Activated CD8-positive, alpha-beta memory T cell treated with anti-CD3 and anti-CD28 coated beads for 36 hours (primary cell): ENCODE measurements around the gene ZNF846. TPM values are rescaled to one million over a fixed set of nuclear protein-coding genes. Genes with fewer than 3 reads are reported as not detected.
"Not testable (repeated sequence)": the region's sequence is repeated elsewhere in the genome, so short reads cannot be mapped to it uniquely, and the experiment has no call there.

Experiments
- CTCF ChIA-PET: fragments of 350-600 bp; sonication (Branson Sonifier 250); formaldehyde crosslinking; loops from one replicate; lab custom pipeline; 2021; ENCODE audit warnings: antibody characterized with exemption; lab: Charles Lee
- POLR2A ChIA-PET: fragments of 350-600 bp; sonication (Branson Sonifier 250); formaldehyde crosslinking; loops from one replicate; lab custom pipeline; 2021; ENCODE audit warnings: antibody characterized with exemption; lab: Charles Lee
- total RNA-seq, 2 experiments: library from RNA; stranded (reverse); gene quantifications; one replicate each; pipeline ENCODE4 v1.2.3, GENCODE V29; 2021

Gene ZNF846
- total RNA-seq, 2 experiments from 2014 or later, result 4.0 to 4.7 TPM

DNA sequence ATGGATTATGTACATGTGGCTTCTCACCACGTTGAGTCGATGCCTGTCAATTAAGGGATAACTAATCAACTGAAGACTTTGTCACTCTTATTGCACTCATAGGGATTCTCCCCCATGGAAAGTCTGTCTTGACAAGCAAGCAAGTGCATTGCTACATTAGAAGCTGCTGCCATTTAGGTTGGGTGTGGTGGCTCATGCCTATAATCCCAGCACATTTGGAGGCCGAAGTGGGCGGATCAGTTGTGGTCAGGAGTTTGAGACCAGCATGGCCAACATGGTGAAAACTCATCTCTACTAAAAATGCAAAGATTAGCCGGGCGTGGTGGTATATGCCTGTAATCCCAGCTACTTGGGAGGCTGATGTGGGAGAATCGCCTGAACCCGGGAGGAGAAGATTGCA lies 18.3 kb upstream of the ZNF846 start:
- CTCF ChIA-PET, result no interaction called here

DNA sequence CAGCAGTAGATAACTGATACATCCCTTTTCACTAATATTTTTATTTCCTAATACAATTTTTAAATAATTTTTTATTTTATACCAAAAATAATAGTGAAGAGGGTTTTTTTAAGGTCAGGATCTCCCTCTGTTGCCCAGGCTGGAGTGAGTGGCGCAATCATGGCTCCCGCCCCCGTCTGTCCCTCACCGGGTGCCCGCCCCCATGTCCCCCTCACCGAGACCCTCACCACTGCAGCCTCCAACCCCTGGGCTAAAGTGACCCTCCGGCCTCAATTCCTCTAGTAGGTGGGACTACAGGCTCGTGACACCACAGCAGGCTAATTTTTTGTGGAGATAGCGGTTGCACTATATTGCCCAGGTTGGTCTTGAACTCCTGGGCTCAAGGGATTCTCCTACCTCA lies 17.8 kb upstream of the ZNF846 start:
- ChIA-PET POLR2A (no interaction called here), CTCF (no interaction called here)

More for the DNA sequence above, 18.3 kb upstream of the ZNF846 start:
- POLR2A ChIA-PET, result no interaction called here

DNA sequence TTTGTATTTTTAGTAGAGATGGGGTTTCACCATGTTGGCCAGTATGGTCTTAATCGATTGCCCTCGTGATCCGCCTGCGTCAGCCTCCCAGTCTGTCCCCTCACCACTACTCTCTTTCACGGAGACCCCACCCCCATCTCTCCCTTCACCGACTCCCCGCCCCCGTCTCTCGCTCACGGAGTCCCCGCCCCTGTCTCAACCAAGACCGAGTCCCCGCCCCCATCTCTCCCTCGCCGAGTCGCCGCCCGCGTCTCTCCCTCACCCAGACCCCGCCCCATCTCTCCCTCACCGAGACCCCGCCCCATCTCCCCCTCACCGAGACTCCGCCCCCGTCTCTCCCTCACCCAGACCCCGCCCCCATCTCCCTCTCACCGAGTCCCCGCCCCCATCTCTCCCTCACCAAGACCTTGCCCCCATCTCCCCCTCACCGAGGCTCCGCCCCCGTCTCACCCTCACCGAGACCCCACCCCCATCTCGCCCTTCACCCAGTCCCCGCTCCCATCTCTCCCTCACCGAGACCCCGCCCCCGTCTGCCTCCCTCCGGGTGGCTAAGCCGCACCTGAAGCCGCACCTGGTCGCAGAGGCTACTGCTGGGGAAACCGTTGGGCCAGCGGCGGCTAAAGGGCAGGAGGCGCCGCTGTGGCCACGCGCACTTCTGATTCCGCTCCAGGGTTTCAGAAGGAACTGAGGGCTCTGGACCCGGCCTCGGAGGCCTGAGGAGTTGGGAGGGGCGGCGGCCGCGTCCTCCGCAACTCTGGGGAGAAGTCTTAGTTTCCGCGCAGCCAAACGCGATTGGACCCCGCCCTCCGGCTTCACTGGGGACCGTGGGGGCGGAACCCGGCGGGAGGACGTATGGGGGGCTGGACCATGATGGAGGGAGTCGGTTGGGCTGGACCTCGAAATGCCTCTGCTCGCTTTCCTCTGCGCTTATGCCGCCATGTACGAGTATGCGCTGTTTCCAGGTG lies 17.1 kb upstream of the ZNF846 start:
- ChIA-PET POLR2A (interaction anchor here (1.0 kb wide), 1 partner anchor 17 kb away, joined by 4 read pairs; the partner anchor contains the start of gene ZNF846), CTCF (no interaction called here)

DNA sequence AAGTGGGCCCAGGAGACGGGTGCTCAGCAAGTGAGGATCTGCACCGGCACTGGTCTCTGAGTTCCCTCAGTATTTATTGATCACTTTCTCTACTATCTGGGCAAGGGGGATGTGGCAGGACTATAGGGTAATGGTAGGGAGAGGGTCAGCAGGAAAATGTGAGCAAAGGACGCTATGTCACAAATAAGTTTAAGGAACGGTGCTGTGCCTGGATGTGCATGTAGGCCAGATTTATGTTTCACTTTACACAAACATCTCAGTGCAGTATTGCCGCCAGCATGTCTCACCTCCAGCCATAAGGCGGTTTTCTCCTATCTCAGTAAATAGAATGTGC lies 15.6 kb upstream of the ZNF846 start:
- POLR2A ChIA-PET, CTCF ChIA-PET: not testable (repeated sequence)

DNA sequence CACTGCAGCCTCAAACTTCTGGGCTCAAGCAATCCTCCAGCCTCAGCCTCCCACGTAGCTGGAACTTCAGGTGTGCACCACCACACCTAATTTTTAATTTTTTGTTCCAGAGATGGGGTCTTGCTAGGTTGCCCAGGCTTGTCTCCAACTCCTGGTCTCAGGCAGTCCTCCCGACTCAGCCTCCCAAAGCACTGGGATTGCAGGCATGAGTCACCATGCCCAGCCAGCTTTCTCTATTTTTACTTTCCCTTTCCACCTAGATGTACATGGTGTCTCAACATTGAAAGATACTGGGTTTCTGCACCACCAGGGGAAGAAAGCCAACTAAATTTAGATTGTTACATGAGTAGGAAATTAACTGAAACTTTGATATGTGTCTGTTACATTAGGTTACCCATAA lies 13.8 kb upstream of the ZNF846 start:
- ChIA-PET CTCF (interaction anchor here (0.5 to 1.2 kb wide), 2 partner anchors 53 to 476 kb away, joined by 3 to 4 read pairs; partner anchors contain the start of gene PIN1), POLR2A (interaction anchor here (0.6 kb wide), 1 partner anchor 14 kb away, joined by 3 read pairs; the partner anchor contains the start of gene ZNF846)

DNA sequence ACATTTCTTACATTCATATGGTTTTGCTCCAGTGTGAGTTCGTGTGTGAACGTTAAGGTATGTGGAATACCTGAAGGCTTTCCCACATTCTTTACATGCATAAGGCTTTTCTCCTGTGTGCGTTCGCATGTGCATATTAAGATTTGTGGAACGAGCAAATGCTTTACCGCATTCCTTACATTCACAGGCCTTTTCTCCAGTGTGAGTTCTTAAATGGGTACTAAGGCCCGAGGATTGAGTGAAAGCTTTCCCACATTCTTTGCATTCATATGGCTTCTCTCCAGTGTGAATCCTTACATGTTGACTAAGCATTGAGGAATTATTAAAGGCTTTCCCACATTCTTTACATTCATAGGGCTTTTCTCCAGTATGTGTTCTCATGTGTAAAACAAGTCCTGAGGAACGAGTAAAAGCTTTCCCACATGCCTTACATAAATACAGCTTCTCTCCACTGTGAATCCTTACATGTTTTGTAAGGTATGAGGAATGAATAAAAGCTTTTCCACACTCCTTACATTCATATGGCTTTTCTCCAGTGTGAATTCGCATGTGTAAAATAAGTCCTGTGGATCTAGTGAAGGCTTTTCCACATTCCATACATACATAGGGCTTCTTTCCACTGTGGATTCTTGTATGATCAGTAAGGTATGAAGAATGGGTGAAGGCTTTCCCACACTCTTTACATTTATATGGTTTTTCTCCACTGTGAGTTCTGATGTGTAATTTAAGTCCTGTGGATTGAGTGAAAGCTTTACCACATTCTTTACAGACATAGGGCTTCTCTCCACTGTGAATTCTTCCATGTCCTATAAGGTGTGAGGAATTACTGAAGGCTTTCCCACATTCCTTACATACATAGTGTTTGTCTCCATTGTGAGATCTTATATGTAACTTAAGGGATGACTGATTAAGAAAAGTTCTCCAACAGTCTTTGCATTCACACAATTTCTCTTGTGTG lies 10.7 kb downstream of the ZNF846 start:
- ChIA-PET POLR2A (no interaction called here), CTCF (no interaction called here)

DNA sequence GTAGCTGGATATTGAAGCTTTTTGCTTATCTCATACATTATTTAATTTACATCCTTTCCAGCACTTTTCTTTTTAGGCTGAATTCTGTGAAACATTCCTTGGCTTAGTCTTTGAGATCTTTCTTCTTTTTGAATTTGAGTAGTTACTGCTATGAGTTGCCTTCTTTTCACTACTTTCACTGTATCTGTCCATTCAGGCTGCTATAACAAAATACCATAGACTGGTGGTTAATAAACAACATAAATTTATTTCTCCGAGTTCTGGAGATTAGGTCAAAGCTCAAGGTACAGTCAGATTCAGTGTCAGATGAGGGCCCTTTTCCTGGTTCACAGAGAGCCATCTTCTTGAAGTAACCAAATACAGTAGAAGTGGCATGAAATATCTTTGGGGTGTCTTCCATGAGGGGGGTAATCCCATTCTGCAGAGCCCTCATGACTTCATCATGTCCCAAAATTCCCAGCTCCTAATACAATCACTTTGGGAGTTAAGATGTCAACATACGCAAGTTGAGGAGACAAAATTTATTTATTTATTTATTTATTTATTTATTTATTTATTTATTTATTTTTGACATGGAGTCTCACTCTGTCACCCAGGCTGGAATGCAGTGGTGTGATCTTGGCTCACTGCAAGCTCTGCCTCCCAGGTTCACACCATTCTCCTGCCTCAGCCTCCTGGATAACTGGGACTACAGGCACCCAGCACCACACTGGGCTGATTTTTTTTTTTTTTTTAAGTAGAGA lies 15.7 kb downstream of the ZNF846 start:
- ChIA-PET POLR2A (no interaction called here), CTCF (no interaction called here)

DNA sequence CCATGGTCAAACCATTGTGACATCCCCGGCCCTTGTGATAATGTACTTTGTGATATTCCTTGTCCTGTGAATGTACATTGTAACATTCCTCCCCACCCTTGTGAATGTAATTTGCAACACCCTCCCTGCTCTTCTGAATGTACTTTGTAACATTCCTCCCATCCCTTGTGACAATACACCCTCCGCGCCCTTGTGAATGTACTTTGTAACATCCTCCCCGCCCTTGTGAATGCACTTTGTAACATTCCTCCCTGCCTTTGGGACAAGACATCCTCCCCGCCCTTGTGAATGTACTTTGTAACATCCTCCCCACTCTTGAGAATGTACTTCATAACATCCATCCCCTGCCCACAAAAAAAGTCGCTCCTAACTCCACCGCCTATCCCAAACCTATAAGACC lies 17.1 kb downstream of the ZNF846 start:
- ChIA-PET POLR2A (no interaction called here), CTCF (no interaction called here)

DNA sequence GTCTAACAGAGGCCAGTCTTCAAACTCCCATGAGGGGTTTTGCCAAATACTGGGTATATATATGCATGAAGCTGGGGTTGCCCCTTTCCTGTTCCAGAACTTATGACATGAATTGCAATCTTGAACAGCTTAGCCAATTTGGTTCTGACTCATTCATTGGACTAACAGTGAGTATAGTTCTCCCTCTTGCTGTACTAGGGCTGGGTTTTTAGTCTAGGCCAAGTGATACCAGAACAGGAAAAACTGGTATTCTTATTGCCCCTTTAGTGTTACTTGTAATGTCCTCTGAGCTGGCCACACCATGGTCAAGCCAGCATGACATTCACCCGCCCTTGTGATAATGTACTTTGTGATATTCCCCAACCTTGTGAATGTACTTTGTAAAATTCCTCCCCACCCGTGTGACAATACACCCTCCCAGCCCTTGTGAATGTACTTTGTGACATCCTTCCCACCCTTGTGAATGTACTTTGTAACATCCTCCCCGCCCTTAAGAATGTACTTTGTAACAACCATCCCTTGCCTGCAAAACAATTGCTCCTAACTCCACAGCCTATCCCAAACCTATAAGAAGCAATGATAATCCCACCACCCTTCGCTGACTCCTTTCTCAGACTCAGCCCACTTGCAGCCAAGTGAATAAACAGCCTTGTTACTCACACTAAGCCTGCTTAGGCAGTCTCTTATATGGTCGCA lies 26.9 kb downstream of the ZNF846 start:
- ChIA-PET POLR2A (no interaction called here), CTCF (no interaction called here)

DNA sequence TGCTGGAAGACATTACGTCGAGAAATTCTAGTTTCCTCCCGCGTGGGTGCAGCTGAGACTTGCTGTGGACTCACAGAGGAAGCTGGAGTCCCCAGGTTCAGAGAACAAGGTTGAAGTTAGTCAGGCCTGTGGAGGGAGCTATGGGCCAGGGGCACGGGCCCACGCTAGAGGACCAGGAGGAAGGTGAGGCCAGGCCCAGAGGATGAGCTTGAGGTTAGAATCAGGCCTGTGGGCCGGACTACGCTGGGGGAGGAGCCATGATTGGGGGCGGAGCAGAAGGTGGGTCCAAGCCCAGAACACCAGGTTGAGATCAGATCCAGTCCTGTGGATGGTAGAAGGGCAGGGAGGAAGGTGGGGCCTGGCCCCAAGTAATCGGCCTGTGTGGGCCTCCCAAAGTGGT lies 32.6 kb downstream of the ZNF846 start:
- ChIA-PET CTCF (interaction anchor here (0.6 kb wide), 1 partner anchor 53 kb away, joined by 6 read pairs; no protein-coding TSS in a partner anchor), POLR2A (no interaction called here)

DNA sequence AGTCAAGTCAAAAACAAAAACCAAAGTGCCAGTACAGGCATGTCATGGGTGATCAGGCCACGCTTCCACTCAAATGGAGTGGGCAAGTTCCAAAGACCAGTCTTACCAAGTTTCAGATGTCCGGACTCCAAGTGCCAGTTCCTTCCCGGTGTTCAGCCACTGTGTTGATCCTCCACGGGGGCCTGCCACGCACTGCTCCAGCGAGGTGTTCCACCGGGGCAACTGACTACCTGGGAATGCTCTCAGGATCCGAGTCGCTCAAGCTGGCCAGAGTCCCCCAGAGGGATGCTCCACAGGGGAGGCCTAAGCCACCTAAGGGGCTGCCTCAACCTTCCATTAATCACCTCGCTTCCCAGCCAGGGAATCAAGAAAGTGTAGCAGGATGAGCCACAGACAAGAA lies 38.5 kb downstream of the ZNF846 start:
- POLR2A ChIA-PET, CTCF ChIA-PET: not testable (repeated sequence)

DNA sequence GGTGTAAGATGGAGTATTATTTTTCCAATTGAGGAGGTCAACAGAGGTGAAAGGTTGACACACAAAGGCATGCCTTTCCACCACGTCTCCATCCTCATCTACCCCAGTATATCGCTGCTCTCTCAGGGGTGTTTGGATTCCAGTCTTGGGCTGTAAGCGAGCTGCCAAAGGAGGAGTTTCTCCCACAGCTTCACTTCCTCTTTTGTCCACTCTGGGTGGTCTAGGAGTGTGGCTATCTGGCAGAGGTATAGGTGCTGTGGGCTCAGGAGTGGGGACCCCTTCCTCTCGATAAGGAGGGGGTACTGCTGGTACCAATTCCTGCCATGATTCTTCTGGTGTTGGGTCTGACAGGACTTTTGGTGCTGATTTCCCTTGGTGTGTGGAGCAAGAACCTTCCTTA lies 39.4 kb downstream of the ZNF846 start:
- ChIA-PET POLR2A (no interaction called here), CTCF (no interaction called here)

DNA sequence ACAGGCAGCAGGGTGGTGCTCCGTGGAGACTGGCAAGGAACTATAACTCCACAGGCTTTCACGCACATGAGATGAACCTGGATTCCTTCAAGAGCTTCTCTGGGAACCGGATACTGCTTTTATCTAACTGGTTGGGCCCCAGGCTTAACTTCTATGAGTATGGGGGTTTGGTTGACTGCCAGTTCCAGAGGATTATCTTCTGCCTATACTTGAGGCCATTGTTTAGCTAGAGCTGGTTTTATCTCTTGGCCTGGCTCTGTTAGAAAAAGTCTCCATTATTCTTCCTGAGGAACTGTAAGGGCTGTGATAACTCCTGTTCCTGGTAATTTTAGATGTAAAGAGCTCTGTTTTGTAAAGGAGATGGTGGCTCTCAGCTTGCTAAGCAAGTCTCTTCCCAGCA lies 40.9 kb downstream of the ZNF846 start:
- CTCF ChIA-PET, result no interaction called here
- POLR2A ChIA-PET, result no interaction called here

DNA sequence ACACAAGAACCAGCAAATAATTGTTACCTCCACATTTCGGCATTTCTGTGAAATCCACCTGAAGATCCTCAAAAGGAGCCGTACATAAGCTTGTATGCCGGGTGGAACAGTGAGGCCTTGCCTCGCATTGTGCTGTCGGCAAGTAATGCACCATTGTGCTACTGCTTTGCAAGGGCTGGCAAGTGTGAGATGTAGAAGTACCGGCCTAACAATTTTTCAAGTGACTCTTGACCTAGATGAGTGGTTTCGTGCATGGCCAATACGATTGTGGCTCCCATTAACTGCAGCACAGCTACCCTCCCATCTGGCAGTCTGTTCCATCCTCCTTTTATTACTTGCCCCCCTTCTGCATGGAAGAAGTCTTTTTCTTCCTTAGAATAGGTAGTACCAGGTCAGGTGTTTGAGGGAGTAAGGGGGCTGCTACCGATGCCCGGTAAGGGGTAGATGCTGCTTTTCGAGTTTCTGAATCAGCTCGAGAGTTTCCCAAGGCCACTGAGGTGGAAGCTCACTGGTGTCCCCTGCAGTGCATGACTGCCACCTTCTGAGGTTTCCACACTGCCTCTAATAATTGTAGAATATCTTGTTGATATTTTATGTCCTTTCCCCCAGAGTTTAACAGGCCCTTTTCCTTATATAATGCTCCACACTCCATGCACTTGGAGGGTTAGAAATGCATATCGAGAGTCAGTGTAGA lies 42.9 kb downstream of the ZNF846 start:
- CTCF ChIA-PET, result interaction anchor here (0.6 kb wide), 2 partner anchors 74 to 134 kb away, joined by 3 read pairs; no protein-coding TSS in a partner anchor
- POLR2A ChIA-PET, result not testable (repeated sequence)

DNA sequence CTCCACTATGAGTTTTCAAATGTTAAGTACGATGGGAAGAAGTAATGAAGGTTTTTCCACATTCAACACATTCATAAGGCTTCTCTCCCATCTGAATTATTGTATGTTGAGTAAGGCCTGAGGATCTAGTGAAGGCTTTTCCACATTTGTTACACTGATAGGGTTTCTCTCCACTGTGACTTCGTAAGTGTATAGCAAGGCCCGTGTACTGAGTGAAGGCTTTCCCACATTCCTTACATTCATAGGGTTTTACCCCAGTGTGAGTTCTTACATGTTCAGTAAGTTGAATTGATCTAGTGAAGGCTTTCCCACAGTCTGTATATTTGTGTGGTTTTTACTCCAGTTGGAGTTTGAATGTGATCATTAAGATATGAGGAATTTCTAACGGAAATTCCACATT lies 44.4 kb downstream of the ZNF846 start:
- ChIA-PET CTCF (no interaction called here), POLR2A (no interaction called here)

DNA sequence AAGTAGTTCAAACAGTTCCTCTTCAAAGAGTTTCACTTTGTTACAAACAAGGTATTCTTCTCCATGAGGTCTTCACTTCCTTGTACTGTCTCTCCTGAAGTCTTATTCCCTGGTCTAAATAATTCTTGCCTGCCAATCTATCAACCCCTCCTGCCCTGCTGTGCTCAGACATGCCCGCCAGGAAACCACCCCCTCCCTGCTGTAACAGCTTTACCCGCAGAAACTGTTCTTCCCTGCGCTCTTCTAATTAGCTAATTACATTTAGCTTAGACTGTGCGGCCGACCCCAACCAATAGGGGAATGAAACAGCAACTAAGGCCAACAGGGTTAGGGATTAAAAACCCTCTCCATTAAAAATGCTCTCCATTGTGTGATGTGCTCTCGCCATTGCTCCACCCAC lies 46.7 kb downstream of the ZNF846 start:
- ChIA-PET CTCF (interaction anchor here (0.6 kb wide), 1 partner anchor 47 kb away, joined by 3 read pairs; no protein-coding TSS in a partner anchor), POLR2A (no interaction called here)

DNA sequence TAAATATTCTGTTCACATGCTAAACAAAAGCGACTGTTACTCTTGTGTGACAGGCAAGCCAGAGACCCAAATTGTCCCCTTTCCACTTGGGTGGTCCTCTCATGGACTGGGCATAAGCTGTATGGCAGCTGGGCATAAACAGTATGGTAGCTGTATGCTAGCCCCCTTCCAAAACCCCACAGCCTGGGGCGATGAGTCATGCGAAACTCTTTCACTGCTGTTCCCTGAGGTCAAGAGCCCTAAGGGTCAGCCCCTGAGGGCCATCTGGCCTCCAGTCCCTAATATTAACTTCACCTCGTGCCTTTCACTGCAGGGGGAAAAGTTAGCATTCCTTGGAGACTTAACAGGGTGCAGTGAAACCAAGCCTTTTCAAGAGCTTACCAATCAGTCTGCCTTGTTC lies 48.0 kb downstream of the ZNF846 start:
- POLR2A ChIA-PET, result no interaction called here
- CTCF ChIA-PET, result no interaction called here

DNA sequence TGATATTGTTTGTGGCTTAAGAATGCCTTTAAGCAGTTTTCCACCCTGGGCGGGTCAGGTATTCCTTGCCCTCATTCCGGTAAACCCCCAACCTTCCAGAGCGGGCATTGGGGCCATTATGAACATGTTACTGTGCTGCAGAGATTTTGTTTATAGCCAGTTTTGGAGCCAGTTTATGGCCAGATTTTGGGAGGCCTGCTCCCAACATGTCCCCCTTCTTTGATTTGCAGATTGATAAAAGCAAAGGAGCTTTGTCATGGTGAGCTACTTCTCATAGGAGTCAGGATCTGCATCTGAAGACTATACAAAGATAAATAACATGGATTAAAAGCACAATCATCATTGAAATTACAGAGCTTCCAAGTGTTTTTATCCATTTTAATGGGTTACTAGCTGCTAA lies 56.7 kb downstream of the ZNF846 start:
- POLR2A ChIA-PET, result no interaction called here
- CTCF ChIA-PET, result no interaction called here
